ENCODE results near the gene RAD50. TPM values are rescaled to one million over a fixed set of nuclear protein-coding genes. Genes with fewer than 3 reads are reported as not detected.
"Not testable (repeated sequence)": the region's sequence is repeated elsewhere in the genome, so short reads cannot be mapped to it uniquely, and the experiment has no call there.

RAD50 gene
- total and polyA plus RNA-seq, 8 donors: 35.3 to 50.0 (median 42.3) TPM

- no peak for ATAC-seq
- Histone ChIP-seq H3K4me1 (no peaks in the 10 kb centered on the region), H3K4me3 (no peak overlapping the region), H3K9me3 (no peaks in the 10 kb centered on the region), H3K27me3 (no peaks in the 10 kb centered on the region), H3K36me3 (no peaks in the 10 kb centered on the region), H3K27ac (no peak overlapping the region)
- no peak for DNase-seq
- TF ChIP-seq, protein P1, sequence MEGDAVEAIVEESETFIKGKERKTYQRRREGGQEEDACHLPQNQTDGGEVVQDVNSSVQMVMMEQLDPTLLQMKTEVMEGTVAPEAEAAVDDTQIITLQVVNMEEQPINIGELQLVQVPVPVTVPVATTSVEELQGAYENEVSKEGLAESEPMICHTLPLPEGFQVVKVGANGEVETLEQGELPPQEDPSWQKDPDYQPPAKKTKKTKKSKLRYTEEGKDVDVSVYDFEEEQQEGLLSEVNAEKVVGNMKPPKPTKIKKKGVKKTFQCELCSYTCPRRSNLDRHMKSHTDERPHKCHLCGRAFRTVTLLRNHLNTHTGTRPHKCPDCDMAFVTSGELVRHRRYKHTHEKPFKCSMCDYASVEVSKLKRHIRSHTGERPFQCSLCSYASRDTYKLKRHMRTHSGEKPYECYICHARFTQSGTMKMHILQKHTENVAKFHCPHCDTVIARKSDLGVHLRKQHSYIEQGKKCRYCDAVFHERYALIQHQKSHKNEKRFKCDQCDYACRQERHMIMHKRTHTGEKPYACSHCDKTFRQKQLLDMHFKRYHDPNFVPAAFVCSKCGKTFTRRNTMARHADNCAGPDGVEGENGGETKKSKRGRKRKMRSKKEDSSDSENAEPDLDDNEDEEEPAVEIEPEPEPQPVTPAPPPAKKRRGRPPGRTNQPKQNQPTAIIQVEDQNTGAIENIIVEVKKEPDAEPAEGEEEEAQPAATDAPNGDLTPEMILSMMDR (IDR thresholded peaks at IDR 0.05): no peak
- intact Hi-C loops (cut with DNase I): no loop called here
Observed at GRCh38 chr5:132547269-132547668, 9.5 kb upstream of the RAD50 start.

- H3K27ac ChIP-seq; intact Hi-C loops (cut with DNase I); H3K9me3 ChIP-seq; DNase-seq; H3K4me1 ChIP-seq; ATAC-seq; H3K27me3 ChIP-seq; H3K4me3 ChIP-seq; H3K36me3 ChIP-seq: not testable (repeated sequence)
Observed at GRCh38 chr5:132548834-132549233, 7.9 kb upstream of the RAD50 start.

DNA sequence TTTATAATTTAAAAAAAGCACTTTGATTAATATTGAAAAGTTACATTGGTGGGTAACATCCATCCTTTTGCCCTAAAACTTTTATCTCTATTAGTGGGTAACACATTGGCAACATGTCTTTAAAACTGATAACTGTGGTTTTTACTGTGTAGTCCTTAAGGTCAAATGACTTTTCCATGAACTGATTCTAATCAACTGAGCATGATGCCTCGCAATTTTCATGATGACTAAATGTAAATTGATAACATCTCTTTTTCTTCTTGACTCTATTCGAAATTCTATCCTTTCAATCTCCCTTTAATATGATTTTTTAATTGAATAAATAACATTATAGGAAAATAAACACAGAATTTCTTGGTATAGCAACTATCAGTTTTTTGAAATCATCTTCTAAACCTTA lies 7.2 kb upstream of the RAD50 start:
- Histone ChIP-seq H3K27me3 (no peaks in the 10 kb centered on the region), H3K9me3 (no peaks in the 10 kb centered on the region), H3K4me3 (no peak overlapping the region), H3K27ac (no peak overlapping the region), H3K4me1 (no peaks in the 10 kb centered on the region), H3K36me3 (no peaks in the 10 kb centered on the region)
- TF ChIP-seq, protein P1 (IDR thresholded peaks at IDR 0.05): no peak
- intact Hi-C loops (cut with DNase I): no loop called here
- ATAC-seq (no peak), DNase-seq (no peak)

GRCh38 chr5:132556153-132556762 lies 519 bp upstream of the RAD50 start:
- peak overlapping the region; percentile 58 to 82 for H3K4me3 ChIP-seq
- no peaks in the 10 kb centered on the region for H3K27me3 ChIP-seq
- H3K27ac ChIP-seq: peak overlapping the region; percentile 54 to 90
- H3K4me1 ChIP-seq: peaks cover 7 to 15% of the 10 kb centered on the region in 2 donors
- ATAC-seq: no peak
- H3K36me3 ChIP-seq: peaks cover 0 to 11% of the 10 kb centered on the region in 2 donors
- TF ChIP-seq, protein P1 (IDR thresholded peaks at IDR 0.05): no peak
- intact Hi-C loops (cut with DNase I): no loop called here
- peaks cover 0 to 4% of the 10 kb centered on the region in 2 donors for H3K9me3 ChIP-seq
- DNase-seq: no peak

DNA sequence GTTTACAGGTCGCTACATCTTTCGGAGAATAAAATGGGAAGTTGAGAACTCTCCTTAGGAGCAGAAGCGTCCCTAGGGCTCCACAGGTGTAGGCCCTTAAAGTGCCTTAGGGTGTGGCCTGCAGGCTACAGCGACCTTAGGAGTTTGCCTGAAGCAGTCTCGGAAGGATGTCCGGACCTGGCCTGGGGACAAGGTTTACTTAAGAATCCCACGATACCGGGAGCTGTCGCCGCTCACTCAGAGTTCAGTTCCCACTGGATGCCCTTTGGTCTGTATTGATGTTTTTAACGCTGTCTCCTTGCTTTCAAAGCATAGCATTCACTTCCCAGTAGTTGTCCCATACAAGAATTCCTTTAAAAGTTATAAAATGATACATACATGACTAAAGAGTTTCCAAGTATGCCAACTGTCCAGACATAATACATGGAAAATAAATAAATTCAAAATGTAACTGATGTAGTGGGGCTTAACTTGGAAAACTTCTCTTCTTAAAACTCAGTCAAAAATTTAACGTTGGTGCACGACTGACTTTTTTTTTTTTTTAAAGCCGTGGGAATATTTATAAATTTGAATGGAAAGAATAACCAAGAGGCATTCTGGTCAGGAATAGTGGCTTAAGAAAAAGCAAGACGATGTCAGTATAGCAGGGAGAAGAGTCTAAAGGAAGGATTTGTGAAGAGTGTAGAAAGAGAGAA lies 848 bp downstream of the RAD50 start:
- peaks cover 0 to 24% of the 10 kb centered on the region in 2 donors for H3K36me3 ChIP-seq
- peak overlapping the region; percentile 54 to 90 for H3K27ac ChIP-seq
- intact Hi-C loops (cut with DNase I): no loop called here
- H3K27me3 ChIP-seq: no peaks in the 10 kb centered on the region
- TF ChIP-seq, protein P1 (IDR thresholded peaks at IDR 0.05): no peak
- DNase-seq (peak in 3 of 4 donors; percentile 39 to 67 (median 50)), ATAC-seq (peak; percentile 89)
- H3K4me3 ChIP-seq: peak overlapping the region; percentile 58 to 82
- peaks cover 0 to 4% of the 10 kb centered on the region in 2 donors for H3K9me3 ChIP-seq
- peaks cover 7 to 15% of the 10 kb centered on the region in 2 donors for H3K4me1 ChIP-seq

Measured in left lung (tissue), 10 donors.